GM12878 (cell line): ENCODE data around the gene ENO2. TPM values are rescaled to one million over a fixed set of nuclear protein-coding genes. Genes with fewer than 3 reads are reported as not detected.

Experiments used
- ATF2 ChIP-seq: IDR thresholded peaks from 2 replicates; pipeline ENCODE4 v1.6.1; 2012; ENCODE audit warnings: low read length, inconsistent platforms
- ATF7 ChIP-seq: fragments of 450-650 bp; IDR thresholded peaks from 2 replicates; pipeline ENCODE4 v1.6.1; 2016; ENCODE audit warnings: low read depth, mild to moderate bottlenecking
- CBX5 ChIP-seq: sonication (generic); IDR thresholded peaks from 2 replicates; pipeline ENCODE4 v1.6.1; 2016; ENCODE audit warnings: low read depth, moderate library complexity, mild to moderate bottlenecking, inconsistent platforms
- E2F4 ChIP-seq: IDR thresholded peaks from 2 replicates; pipeline ENCODE4 v1.6.1; 2012; ENCODE audit warnings: low read depth, low read length, improper control_type of control experiment
- EP300 ChIP-seq, 2 experiments: fragments of 150-350 bp in 1 of 2; IDR thresholded peaks; 2 replicates each; pipeline ENCODE4 v1.6.1; 2011 to 2012; ENCODE audit warnings: low read depth in 2 of 2, low read length in 2 of 2, borderline replicate concordance in 1 of 2, improper control_type of control experiment in 1 of 2, inconsistent platforms in 1 of 2; ENCODE audit not compliant: control insufficient read depth in 1 of 2
- EZH2 ChIP-seq: IDR thresholded peaks from 2 replicates; pipeline ENCODE4 v1.6.1; 2012; ENCODE audit warnings: low read depth, mild to moderate bottlenecking, control low read depth, inconsistent platforms, low read length, borderline replicate concordance; ENCODE audit not compliant: control insufficient read depth
- NKRF ChIP-seq: fragments of 450-650 bp; conservative IDR thresholded peaks from 2 replicates; pipeline ENCODE4 v1.6.1; 2017; ENCODE audit warnings: mild to moderate bottlenecking, moderate library complexity
- RUNX3 ChIP-seq: IDR thresholded peaks from 2 replicates; pipeline ENCODE4 v1.6.1; 2012; ENCODE audit warnings: low read length, inconsistent platforms
- SIX5 ChIP-seq: IDR thresholded peaks from 2 replicates; pipeline ENCODE4 v1.6.1; 2011; ENCODE audit warnings: mild to moderate bottlenecking, low read depth, low read length, moderate library complexity; ENCODE audit not compliant: severe bottlenecking
- SMAD1 ChIP-seq: fragments of 450-650 bp; IDR thresholded peaks from 2 replicates; pipeline ENCODE4 v1.6.1; 2018; ENCODE audit warnings: mild to moderate bottlenecking, low read depth; ENCODE audit not compliant: partially characterized antibody
- SP1 ChIP-seq: IDR thresholded peaks from one replicate; pipeline ENCODE4 v1.6.1; 2011; ENCODE audit warnings: low read depth, low read length
- SRF ChIP-seq, 2 experiments: IDR thresholded peaks; 2 replicates each; pipeline ENCODE4 v1.6.1; 2011; ENCODE audit warnings: low read depth in 2 of 2, low read length in 2 of 2, mild to moderate bottlenecking in 1 of 2, moderate library complexity in 1 of 2
- STAT1 ChIP-seq: fragments of 450-650 bp; conservative IDR thresholded peaks from 2 replicates; pipeline ENCODE4 v1.6.1; 2014; ENCODE audit warnings: antibody characterized with exemption, mild to moderate bottlenecking
- TARDBP ChIP-seq: IDR thresholded peaks from 2 replicates; pipeline ENCODE4 v1.6.1; 2016; ENCODE audit warnings: borderline replicate concordance
- TCF12 ChIP-seq: IDR thresholded peaks from 2 replicates; pipeline ENCODE4 v1.6.1; 2011; ENCODE audit warnings: low read depth, mild to moderate bottlenecking, low read length
- ZNF274 ChIP-seq: IDR thresholded peaks from one replicate; pipeline ENCODE4 v1.8.0; 2011; ENCODE audit not compliant: insufficient read length, insufficient read depth
- ZNF687 ChIP-seq: fragments of 450-650 bp; IDR thresholded peaks from 2 replicates; pipeline ENCODE4 v1.6.1; 2017; ENCODE audit warnings: mild to moderate bottlenecking, moderate library complexity
- polyA plus RNA-seq, 11 experiments: library from polyadenylated mRNA; depleted of rRNA in 4 of 11; unstranded in 6 of 11; stranded (reverse) in 5 of 11; fragments of >200 nt; fragmentation: Nextera tagmentation in 4 of 11; fragmentation: Illumina TruSeq in 1 of 11; extraction: Ambion mirVana in 4 of 11; extraction: Trizol in 1 of 11; gene quantifications; 1 replicate in 1 of 11; 2 replicates in 10 of 11; pipeline versions ENCODE4 v1.2.1 to v1.2.3, GENCODE V29; 2011 to 2016; ENCODE audit warnings: inconsistent platforms in 2 of 11, missing spikeins in 2 of 11, low read depth in 1 of 11
- total RNA-seq, 4 experiments: library from RNA; depleted of rRNA in 3 of 4; stranded (reverse); fragments of >200 nt in 3 of 4; fragmentation: Illumina TruSeq in 1 of 4; extraction: Trizol in 1 of 4; gene quantifications; 2 replicates each; pipeline versions ENCODE4 v1.2.1 to v1.2.3, GENCODE V29; 2013 to 2021

ENO2 gene
- total and polyA plus RNA-seq, 10 of the 15 experiments (the other 5 are each of a cell fraction or from before 2014, with no cell fraction given), result 24.8 to 196 (median 43.1) TPM

- TF ChIP-seq NKRF, result no peak
- no peak for TF ChIP-seq EZH2
- TF ChIP-seq TARDBP, result no peak
- no peak for TF ChIP-seq E2F4
- no peak for TF ChIP-seq SP1
- no peak for TF ChIP-seq EP300 (IDR thresholded peaks at IDR 0.05; ENCODE audit: borderline replicate concordance in 1 of 2, control insufficient read depth in 1 of 2, low read depth in 2 of 2, low read length in 2 of 2)
- no peak for TF ChIP-seq SIX5
- TF ChIP-seq RUNX3, result no peak
- TF ChIP-seq ATF7, result no peak
- no peak for TF ChIP-seq ZNF274
- TF ChIP-seq ATF2, result no peak
- no peak for TF ChIP-seq SMAD1
- 0 out of 2 replicates have a peak, but pooled peaks have one; percentile 11 for TF ChIP-seq TCF12
- no peak for TF ChIP-seq SRF (IDR thresholded peaks at IDR 0.05; ENCODE audit: low read depth in 2 of 2, low read length in 2 of 2)
- no peak for TF ChIP-seq ZNF687
- no peak for TF ChIP-seq STAT1
- TF ChIP-seq CBX5, result no peak
Measured at GRCh38 chr12:6936636-6937480, 22.5 kb downstream of the ENO2 start (continued).
